ENCODE data around the gene ZFYVE16.
"Not testable (repeated sequence)": the region's sequence is repeated elsewhere in the genome, so short reads cannot be mapped to it uniquely, and the experiment has no call there.

The ZFYVE16 gene

DNA sequence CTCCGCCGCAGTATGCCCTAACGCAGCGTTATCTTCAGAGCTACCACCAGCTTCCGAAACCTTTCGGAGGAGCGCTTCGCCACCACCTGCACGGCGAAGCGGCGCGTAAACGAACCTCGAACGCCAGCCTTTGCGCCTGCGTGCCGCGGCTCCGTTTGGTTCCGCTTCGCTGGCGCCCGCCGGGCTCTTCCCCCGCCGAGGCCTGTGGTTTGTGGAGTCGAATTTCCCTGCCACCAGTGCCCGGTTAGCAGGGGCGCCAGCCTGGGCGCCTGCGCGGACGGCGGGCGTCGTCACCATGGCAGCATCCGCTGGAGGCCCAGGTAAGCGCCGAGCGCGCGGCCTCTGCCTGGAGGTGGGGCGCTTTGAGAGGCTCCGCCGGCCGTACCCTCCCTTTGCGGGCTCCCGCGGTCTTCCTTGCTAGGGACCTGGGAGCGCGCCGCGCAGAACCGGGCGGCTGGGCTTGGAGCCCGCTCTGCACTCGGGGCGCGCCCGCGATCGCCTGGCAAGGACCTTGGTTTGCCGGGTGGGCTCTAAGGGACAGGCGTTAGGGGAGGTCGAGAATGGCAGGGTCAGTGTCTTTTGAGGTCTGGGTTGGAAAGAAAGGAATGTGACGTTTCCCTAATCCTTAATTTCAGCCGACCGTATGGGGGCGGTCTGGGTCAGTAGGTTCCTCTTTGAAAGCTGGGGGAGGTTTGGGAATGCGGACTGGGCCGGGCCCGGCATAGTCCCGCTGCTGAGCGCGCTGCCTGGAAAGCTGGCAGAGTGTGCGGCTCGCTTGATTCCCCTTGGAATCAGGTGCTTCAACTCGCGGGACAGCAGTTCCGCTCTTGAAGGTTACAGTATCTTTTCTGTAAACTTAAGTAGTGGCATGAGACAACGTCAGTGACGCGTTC is 80.2 kb downstream of the ZFYVE16 start, which contains the start of gene FAM151B:
Gene FAM151B, plus strand, starts transcription at position 272 of the 893 bp plus-strand sequence. Its CDS starts 24 bp downstream, at position 296.
- H3K27ac ChIP-seq (ENCODE audit: low read length) = peak within 1 kb of the TSS; percentile 49

DNA sequence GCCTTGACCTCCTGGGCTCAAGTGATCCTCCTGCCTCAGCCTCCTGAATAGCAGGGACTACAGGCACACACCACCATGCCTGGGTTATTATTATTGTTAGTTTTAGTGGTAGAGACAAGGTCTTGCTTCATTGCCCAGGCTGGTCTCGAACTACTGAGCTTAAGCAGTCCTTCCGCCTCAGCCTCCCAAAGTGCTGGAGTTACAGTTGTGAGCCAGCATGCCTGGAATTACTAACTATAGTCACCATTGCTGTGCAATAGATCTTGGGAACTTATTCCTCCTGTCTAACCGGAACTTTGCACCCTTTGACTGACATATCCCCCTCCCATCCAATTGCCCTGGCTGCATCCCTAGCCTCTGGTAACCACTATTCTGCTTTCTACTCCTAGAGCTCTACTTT is 83.4 kb downstream of the ZFYVE16 start:
- Histone ChIP-seq H3K4me1 (ENCODE audit: control insufficient read depth, insufficient read depth, low read length) (peaks cover 8% of the 10 kb centered on the region), H3K9ac (ENCODE audit: low read length in 2 of 2) (no peak overlapping the region), H3K9me3 (ENCODE audit: control insufficient read depth in 2 of 2, low read length in 2 of 2) (no peaks in the 10 kb centered on the region), H3K27ac (ENCODE audit: low read length) (no peak overlapping the region), H3K36me3 (ENCODE audit: control insufficient read depth in 2 of 2, insufficient read depth in 2 of 2, low read length in 2 of 2) (no peaks in the 10 kb centered on the region), H3K27me3 (ENCODE audit: control insufficient read depth in 1 of 2, insufficient read depth in 2 of 2, low read length in 2 of 2) (no peaks in the 10 kb centered on the region), H3K4me3 (ENCODE audit: low read length in 2 of 2) (no peak overlapping the region)

More for the DNA sequence above, 80.2 kb downstream of the ZFYVE16 start, which contains the start of gene FAM151B:
- H3K27me3 ChIP-seq (ENCODE audit: control insufficient read depth in 1 of 2, insufficient read depth in 2 of 2, low read length in 2 of 2) = no peaks in the 10 kb centered on the region
- peak within 1 kb of the TSS; percentile 88 to 90 for H3K4me3 ChIP-seq (ENCODE audit: low read length in 2 of 2)
- H3K36me3 ChIP-seq (ENCODE audit: control insufficient read depth in 2 of 2, insufficient read depth in 2 of 2, low read length in 2 of 2) = peaks cover 0 to 2% of the 10 kb centered on the region in 2 donors
- H3K4me1 ChIP-seq (ENCODE audit: control insufficient read depth, insufficient read depth, low read length) = peaks cover 8% of the 10 kb centered on the region
- H3K9me3 ChIP-seq (ENCODE audit: control insufficient read depth in 2 of 2, low read length in 2 of 2) = peaks cover 0 to 3% of the 10 kb centered on the region in 2 donors
- H3K9ac ChIP-seq (ENCODE audit: low read length in 2 of 2) = peak within 1 kb of the TSS; percentile 59 to 76

DNA sequence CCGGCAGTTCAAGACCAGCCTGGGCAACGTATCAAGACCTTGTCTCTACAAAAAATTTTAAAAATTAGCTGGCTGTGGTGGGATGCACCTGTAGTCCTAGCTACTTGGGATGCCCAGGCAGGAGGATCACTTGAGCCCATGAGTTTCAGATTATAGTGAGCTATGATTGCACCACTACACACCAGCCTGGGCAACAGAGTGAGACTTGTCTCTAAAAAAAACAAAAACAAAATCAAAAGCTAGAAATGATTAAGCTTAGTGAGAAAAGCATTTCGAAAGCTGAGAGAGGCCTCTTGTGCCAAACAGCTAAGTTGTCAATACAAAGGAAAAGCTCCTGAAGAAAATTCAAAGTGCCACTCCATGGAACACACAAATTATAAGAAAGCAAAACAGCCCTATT is 84.9 kb downstream of the ZFYVE16 start:
- Histone ChIP-seq H3K9ac (ENCODE audit: low read length in 2 of 2) (no peak overlapping the region), H3K27me3 (ENCODE audit: control insufficient read depth in 1 of 2, insufficient read depth in 2 of 2, low read length in 2 of 2) (no peaks in the 10 kb centered on the region), H3K4me3 (ENCODE audit: low read length in 2 of 2) (no peak overlapping the region), H3K9me3 (ENCODE audit: control insufficient read depth in 2 of 2, low read length in 2 of 2) (no peaks in the 10 kb centered on the region), H3K36me3 (ENCODE audit: control insufficient read depth in 2 of 2, insufficient read depth in 2 of 2, low read length in 2 of 2) (no peaks in the 10 kb centered on the region), H3K27ac (ENCODE audit: low read length) (no peak overlapping the region), H3K4me1 (ENCODE audit: control insufficient read depth, insufficient read depth, low read length) (peaks cover 6% of the 10 kb centered on the region)

DNA sequence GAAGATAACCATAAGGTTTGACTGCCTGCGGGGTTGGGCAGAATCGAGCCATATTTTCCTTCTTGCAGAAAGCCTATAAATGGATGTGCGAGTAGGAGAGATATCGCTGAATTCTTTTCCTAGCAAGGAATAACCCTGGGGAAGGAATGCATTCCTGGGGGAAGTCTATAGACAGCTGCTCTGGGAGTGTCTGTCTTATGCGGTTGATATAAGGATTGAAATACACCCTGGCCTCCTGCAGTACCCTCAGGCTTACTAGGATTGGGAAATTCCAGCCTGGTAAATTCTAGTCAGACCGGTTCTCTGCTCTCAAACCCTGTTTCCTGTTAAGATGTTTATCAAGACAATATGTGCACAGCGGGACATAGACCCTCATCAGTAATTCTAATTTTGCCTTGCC is 85.6 kb downstream of the ZFYVE16 start:
- H3K4me1 ChIP-seq (ENCODE audit: control insufficient read depth, insufficient read depth, low read length) = not testable (repeated sequence)

DNA sequence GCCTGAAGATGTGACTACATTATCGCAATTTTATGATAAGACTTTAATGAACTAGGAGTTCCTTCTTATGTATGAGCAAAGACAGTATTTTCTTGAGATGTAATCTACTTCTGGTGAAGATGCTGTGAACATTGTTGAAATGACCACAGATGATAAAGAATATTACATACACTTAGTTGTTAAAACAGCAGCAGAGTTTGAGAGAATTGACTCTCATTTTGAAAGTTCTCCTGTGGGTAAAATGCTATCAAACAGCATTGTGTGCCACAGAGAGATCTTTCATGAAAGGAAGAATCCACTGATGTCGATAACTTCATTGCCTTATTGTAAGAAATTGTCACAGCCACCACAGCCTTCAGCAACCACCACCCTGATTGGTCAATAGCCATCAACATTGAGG is 88.0 kb downstream of the ZFYVE16 start:
- Histone ChIP-seq H3K4me1 (ENCODE audit: control insufficient read depth, insufficient read depth, low read length) (no peaks in the 10 kb centered on the region), H3K4me3 (ENCODE audit: low read length in 2 of 2) (no peak overlapping the region), H3K27ac (ENCODE audit: low read length) (no peak overlapping the region), H3K9ac (ENCODE audit: low read length in 2 of 2) (no peak overlapping the region), H3K27me3 (ENCODE audit: control insufficient read depth in 1 of 2, insufficient read depth in 2 of 2, low read length in 2 of 2) (no peaks in the 10 kb centered on the region), H3K9me3 (ENCODE audit: control insufficient read depth in 2 of 2, low read length in 2 of 2) (no peaks in the 10 kb centered on the region), H3K36me3 (ENCODE audit: control insufficient read depth in 2 of 2, insufficient read depth in 2 of 2, low read length in 2 of 2) (no peaks in the 10 kb centered on the region)

More for the DNA sequence above, 85.6 kb downstream of the ZFYVE16 start:
- not testable (repeated sequence) for H3K27ac ChIP-seq (ENCODE audit: low read length); H3K36me3 ChIP-seq (ENCODE audit: control insufficient read depth in 2 of 2, insufficient read depth in 2 of 2, low read length in 2 of 2); H3K27me3 ChIP-seq (ENCODE audit: control insufficient read depth in 1 of 2, insufficient read depth in 2 of 2, low read length in 2 of 2); H3K9ac ChIP-seq (ENCODE audit: low read length in 2 of 2); H3K4me3 ChIP-seq (ENCODE audit: low read length in 2 of 2); H3K9me3 ChIP-seq (ENCODE audit: control insufficient read depth in 2 of 2, low read length in 2 of 2)

DNA sequence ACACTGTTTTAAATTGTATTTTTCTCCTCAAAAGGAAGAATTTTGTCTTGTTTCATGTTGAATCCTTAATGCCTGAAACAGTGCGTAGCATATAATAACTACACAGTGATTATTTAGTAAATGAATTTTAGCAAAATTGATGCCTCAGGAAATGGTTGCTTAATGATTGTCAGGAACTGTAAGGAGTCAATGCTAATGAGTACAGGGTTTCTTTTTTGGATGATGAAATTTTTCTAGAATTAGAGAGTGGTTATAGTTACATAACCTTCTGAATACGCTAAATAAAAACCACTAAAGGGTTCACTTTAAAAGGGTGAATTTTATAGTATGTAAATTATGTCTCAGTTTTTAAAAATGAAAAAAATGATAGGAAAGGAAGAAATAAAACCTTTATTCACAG is 94.9 kb downstream of the ZFYVE16 start:
- H3K9me3 ChIP-seq (ENCODE audit: control insufficient read depth in 2 of 2, low read length in 2 of 2) = no peaks in the 10 kb centered on the region
- H3K27ac ChIP-seq (ENCODE audit: low read length) = no peak overlapping the region
- no peaks in the 10 kb centered on the region for H3K36me3 ChIP-seq (ENCODE audit: control insufficient read depth in 2 of 2, insufficient read depth in 2 of 2, low read length in 2 of 2)
- H3K4me1 ChIP-seq (ENCODE audit: control insufficient read depth, insufficient read depth, low read length) = no peaks in the 10 kb centered on the region
- no peaks in the 10 kb centered on the region for H3K27me3 ChIP-seq (ENCODE audit: control insufficient read depth in 1 of 2, insufficient read depth in 2 of 2, low read length in 2 of 2)
- H3K4me3 ChIP-seq (ENCODE audit: low read length in 2 of 2) = no peak overlapping the region
- no peak overlapping the region for H3K9ac ChIP-seq (ENCODE audit: low read length in 2 of 2)

DNA sequence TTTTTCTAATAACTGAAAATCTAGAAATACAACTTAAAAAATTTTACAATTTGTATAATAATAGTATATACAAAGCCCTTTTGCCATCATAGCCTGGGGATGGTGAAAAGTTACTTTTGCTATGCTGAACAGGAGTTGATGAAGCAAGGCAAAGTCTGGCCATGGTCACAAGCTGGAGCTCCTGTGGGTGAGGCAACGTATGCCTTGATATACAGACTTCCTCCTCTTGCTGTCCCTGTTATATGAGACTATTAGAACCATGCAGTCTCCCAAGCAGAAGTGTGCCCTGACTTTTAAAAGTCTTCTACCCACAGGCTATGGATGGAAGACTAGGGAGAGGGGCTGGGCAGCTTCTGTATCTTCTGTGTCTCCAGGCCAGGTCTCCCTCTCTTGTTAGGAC is 95.8 kb downstream of the ZFYVE16 start:
- H3K27me3 ChIP-seq (ENCODE audit: control insufficient read depth in 1 of 2, insufficient read depth in 2 of 2, low read length in 2 of 2) = no peaks in the 10 kb centered on the region
- H3K9ac ChIP-seq (ENCODE audit: low read length in 2 of 2) = no peak overlapping the region
- no peaks in the 10 kb centered on the region for H3K4me1 ChIP-seq (ENCODE audit: control insufficient read depth, insufficient read depth, low read length)
- H3K27ac ChIP-seq (ENCODE audit: low read length) = no peak overlapping the region
- H3K4me3 ChIP-seq (ENCODE audit: low read length in 2 of 2) = no peak overlapping the region
- no peaks in the 10 kb centered on the region for H3K36me3 ChIP-seq (ENCODE audit: control insufficient read depth in 2 of 2, insufficient read depth in 2 of 2, low read length in 2 of 2)
- H3K9me3 ChIP-seq (ENCODE audit: control insufficient read depth in 2 of 2, low read length in 2 of 2) = no peaks in the 10 kb centered on the region

DNA sequence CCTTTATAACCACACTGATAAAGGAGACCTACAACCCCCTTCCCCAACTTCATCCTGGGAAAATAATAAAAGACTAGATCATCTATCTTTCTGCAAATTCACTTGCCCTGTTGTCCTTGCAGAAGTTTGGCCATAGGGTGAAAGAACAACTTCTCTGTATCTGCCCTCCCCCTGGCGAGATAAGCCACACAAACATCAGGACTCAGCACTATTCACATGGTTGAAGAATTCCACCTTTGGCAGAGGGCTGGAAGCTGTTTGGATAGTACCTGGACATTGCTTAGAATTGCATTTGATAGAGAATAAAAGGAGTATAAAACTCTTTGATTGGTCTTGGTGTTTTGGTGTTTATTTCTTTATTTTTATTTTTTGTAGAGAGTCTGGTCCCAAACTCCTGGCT is 97.0 kb downstream of the ZFYVE16 start:
- no peaks in the 10 kb centered on the region for H3K9me3 ChIP-seq (ENCODE audit: control insufficient read depth in 2 of 2, low read length in 2 of 2)
- H3K36me3 ChIP-seq (ENCODE audit: control insufficient read depth in 2 of 2, insufficient read depth in 2 of 2, low read length in 2 of 2) = no peaks in the 10 kb centered on the region
- H3K27me3 ChIP-seq (ENCODE audit: control insufficient read depth in 1 of 2, insufficient read depth in 2 of 2, low read length in 2 of 2) = no peaks in the 10 kb centered on the region
- no peak overlapping the region for H3K27ac ChIP-seq (ENCODE audit: low read length)
- no peaks in the 10 kb centered on the region for H3K4me1 ChIP-seq (ENCODE audit: control insufficient read depth, insufficient read depth, low read length)
- H3K9ac ChIP-seq (ENCODE audit: low read length in 2 of 2) = no peak overlapping the region
- H3K4me3 ChIP-seq (ENCODE audit: low read length in 2 of 2) = no peak overlapping the region

DNA sequence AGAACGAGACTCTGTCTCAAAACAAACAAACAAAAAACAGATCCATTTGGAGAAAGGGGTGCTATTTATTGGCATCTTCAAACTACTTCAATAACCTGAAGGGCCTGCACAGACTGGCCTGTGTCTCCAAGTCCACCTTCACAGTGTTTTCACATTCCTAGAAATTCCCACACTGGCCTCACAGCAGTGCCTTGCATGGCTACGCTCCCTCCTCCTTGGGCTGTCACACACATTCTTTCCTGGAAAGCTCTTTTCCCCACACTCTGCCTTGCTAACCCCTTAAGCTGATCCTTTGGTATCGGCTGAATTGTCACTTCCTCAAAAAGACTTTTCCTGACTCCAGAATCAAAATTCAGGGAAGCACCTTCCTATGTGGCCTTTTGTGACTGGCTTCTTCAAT is 99.8 kb downstream of the ZFYVE16 start:
- no peaks in the 10 kb centered on the region for H3K9me3 ChIP-seq (ENCODE audit: control insufficient read depth in 2 of 2, low read length in 2 of 2)
- H3K9ac ChIP-seq (ENCODE audit: low read length in 2 of 2) = no peak overlapping the region
- H3K4me3 ChIP-seq (ENCODE audit: low read length in 2 of 2) = no peak overlapping the region
- H3K36me3 ChIP-seq (ENCODE audit: control insufficient read depth in 2 of 2, insufficient read depth in 2 of 2, low read length in 2 of 2) = no peaks in the 10 kb centered on the region
- H3K27me3 ChIP-seq (ENCODE audit: control insufficient read depth in 1 of 2, insufficient read depth in 2 of 2, low read length in 2 of 2) = no peaks in the 10 kb centered on the region
- H3K27ac ChIP-seq (ENCODE audit: low read length) = no peak overlapping the region
- H3K4me1 ChIP-seq (ENCODE audit: control insufficient read depth, insufficient read depth, low read length) = no peaks in the 10 kb centered on the region

DNA sequence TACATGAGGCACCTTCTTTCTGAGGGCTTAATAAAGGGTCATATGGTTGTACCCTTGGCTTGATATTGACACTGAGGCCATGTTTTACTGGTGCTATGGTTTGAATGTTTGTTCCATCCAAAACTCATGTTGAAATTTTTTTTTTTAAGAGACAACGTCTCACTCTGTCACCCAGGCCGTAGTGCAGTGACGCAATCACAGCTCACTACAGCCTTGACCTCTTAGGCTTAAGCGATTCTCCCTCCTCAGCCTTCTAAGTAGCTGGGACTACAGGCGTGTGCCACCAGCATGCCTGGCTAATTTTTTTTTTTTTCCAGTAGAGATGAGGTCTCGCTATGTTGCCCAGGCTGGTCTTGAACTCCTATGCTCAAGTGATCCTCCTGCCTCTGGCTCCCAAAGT is 101.0 kb downstream of the ZFYVE16 start:
- no peak overlapping the region for H3K27ac ChIP-seq (ENCODE audit: low read length)
- H3K4me1 ChIP-seq (ENCODE audit: control insufficient read depth, insufficient read depth, low read length) = no peaks in the 10 kb centered on the region
- H3K9me3 ChIP-seq (ENCODE audit: control insufficient read depth in 2 of 2, low read length in 2 of 2) = no peaks in the 10 kb centered on the region
- H3K36me3 ChIP-seq (ENCODE audit: control insufficient read depth in 2 of 2, insufficient read depth in 2 of 2, low read length in 2 of 2) = no peaks in the 10 kb centered on the region
- no peaks in the 10 kb centered on the region for H3K27me3 ChIP-seq (ENCODE audit: control insufficient read depth in 1 of 2, insufficient read depth in 2 of 2, low read length in 2 of 2)
- no peak overlapping the region for H3K9ac ChIP-seq (ENCODE audit: low read length in 2 of 2)
- no peak overlapping the region for H3K4me3 ChIP-seq (ENCODE audit: low read length in 2 of 2)

DNA sequence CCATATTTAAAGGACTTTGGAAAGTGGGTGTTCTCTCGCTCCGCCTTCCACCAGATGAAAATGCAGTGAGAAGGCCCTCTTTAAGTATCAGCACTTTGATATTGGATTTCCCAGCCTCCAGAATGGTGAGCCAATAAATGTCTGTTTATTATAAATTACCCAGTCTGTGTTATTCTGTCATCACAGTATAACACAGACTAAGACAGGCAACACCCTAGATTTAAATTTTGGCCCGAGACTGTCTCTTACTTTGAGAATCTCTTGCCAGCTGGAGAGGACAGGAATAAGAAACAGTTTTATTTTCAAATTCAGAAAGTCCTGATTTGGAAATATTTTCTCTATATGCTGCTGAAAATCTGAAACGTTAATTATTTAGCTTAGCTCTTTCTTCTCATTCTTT is 101.5 kb downstream of the ZFYVE16 start:
- Histone ChIP-seq H3K36me3 (ENCODE audit: control insufficient read depth in 2 of 2, insufficient read depth in 2 of 2, low read length in 2 of 2) (no peaks in the 10 kb centered on the region), H3K9ac (ENCODE audit: low read length in 2 of 2) (no peak overlapping the region), H3K27ac (ENCODE audit: low read length) (no peak overlapping the region), H3K4me1 (ENCODE audit: control insufficient read depth, insufficient read depth, low read length) (no peaks in the 10 kb centered on the region), H3K9me3 (ENCODE audit: control insufficient read depth in 2 of 2, low read length in 2 of 2) (no peaks in the 10 kb centered on the region), H3K27me3 (ENCODE audit: control insufficient read depth in 1 of 2, insufficient read depth in 2 of 2, low read length in 2 of 2) (no peaks in the 10 kb centered on the region), H3K4me3 (ENCODE audit: low read length in 2 of 2) (no peak overlapping the region)

All from stomach smooth muscle (tissue), 2 donors.